Tibial artery (tissue), 4 donors: ENCODE results near the gene RNF126.

Experiments
- DNase-seq, 2 donors: peaks; one replicate each; pipeline ENCODE4 v3.0.0-alpha.2; 2019
- H3K27ac ChIP-seq, 2 donors: fragments of 200-600 bp; sonication (generic) in 1 of 2; 1 replicate in 1 of 2; 2 replicates in 1 of 2; pipeline ENCODE4 v1.5.1; 2018 to 2019; ENCODE audit warnings: mild to moderate bottlenecking in 1 of 2
- H3K27me3 ChIP-seq, 2 donors: fragments of 200-600 bp; sonication (generic) in 1 of 2; one replicate each; pipeline versions ENCODE4 v1.5.1 to v1.6.0; 2016 to 2019
- H3K36me3 ChIP-seq, 3 donors: fragments of 200-600 bp; sonication (generic) in 2 of 3; one replicate each; pipeline ENCODE4 v1.5.1; 2016 to 2019; ENCODE audit warnings: mild to moderate bottlenecking in 2 of 3
- H3K4me1 ChIP-seq, 4 donors: fragments of 200-600 bp; sonication (generic) in 2 of 4; 1 replicate in 3 of 4; 2 replicates in 1 of 4; pipeline ENCODE4 v1.5.1; 2016 to 2019
- H3K4me3 ChIP-seq, 2 donors: fragments of 200-600 bp; sonication (generic) in 1 of 2; 1 replicate in 1 of 2; 2 replicates in 1 of 2; pipeline ENCODE4 v1.5.1; 2018 to 2019; ENCODE audit warnings: mild to moderate bottlenecking in 2 of 2
- H3K9me3 ChIP-seq, 3 donors: fragments of 200-600 bp; sonication (generic) in 1 of 3; one replicate each; pipeline ENCODE4 v1.5.1; 2016 to 2019
- intact Hi-C: fragments of 100-400 bp; cut with DNase I; formaldehyde crosslinking; loops from one replicate; pipeline ENCODE4 v1.15.0; 2023; ENCODE audit warnings: low total_unique reads
- TF ChIP-seq, protein P1 (sequence below), 2 experiments: fragments of 200-600 bp in 1 of 2; fragments of 450-650 bp in 1 of 2; IDR thresholded peaks; one replicate each; pipeline ENCODE4 v1.5.1; 2017 to 2019; ENCODE audit warnings: antibody characterized with exemption in 2 of 2, mild to moderate bottlenecking in 1 of 2, moderate library complexity in 1 of 2

Gene RNF126

DNA sequence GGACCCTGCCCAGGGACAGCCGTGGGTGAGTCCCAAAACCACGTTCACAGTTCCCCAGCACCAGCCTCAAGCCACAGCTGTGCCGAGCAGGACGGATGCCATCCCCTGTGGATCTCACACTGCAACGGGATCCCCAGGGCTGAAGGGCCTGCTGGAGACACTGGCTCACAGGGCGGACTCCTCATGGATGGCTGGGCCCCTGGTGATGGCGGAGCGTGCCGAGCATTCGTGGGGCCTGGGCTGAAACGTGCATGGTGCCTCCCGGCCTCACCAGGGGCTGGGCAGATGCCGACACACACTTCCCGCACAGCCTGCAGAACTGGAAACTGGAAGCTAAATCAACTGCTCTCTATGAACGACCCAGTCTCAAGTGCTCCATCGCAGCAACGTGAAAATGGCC lies 9.6 kb downstream of the RNF126 start:
- no peak for DNase-seq
- no peaks in the 10 kb centered on the region for H3K27me3 ChIP-seq
- H3K36me3 ChIP-seq = peaks cover 21 to 72% (median 53%) of the 10 kb centered on the region in 3 donors
- TF ChIP-seq, protein P1, sequence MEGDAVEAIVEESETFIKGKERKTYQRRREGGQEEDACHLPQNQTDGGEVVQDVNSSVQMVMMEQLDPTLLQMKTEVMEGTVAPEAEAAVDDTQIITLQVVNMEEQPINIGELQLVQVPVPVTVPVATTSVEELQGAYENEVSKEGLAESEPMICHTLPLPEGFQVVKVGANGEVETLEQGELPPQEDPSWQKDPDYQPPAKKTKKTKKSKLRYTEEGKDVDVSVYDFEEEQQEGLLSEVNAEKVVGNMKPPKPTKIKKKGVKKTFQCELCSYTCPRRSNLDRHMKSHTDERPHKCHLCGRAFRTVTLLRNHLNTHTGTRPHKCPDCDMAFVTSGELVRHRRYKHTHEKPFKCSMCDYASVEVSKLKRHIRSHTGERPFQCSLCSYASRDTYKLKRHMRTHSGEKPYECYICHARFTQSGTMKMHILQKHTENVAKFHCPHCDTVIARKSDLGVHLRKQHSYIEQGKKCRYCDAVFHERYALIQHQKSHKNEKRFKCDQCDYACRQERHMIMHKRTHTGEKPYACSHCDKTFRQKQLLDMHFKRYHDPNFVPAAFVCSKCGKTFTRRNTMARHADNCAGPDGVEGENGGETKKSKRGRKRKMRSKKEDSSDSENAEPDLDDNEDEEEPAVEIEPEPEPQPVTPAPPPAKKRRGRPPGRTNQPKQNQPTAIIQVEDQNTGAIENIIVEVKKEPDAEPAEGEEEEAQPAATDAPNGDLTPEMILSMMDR (IDR thresholded peaks at IDR 0.05) = no peak
- no peaks in the 10 kb centered on the region for H3K9me3 ChIP-seq
- no peak overlapping the region for H3K4me3 ChIP-seq
- intact Hi-C loops = no loop called here
- H3K27ac ChIP-seq = no peak overlapping the region
- peaks cover 0 to 18% (median 11%) of the 10 kb centered on the region in 4 donors for H3K4me1 ChIP-seq

DNA sequence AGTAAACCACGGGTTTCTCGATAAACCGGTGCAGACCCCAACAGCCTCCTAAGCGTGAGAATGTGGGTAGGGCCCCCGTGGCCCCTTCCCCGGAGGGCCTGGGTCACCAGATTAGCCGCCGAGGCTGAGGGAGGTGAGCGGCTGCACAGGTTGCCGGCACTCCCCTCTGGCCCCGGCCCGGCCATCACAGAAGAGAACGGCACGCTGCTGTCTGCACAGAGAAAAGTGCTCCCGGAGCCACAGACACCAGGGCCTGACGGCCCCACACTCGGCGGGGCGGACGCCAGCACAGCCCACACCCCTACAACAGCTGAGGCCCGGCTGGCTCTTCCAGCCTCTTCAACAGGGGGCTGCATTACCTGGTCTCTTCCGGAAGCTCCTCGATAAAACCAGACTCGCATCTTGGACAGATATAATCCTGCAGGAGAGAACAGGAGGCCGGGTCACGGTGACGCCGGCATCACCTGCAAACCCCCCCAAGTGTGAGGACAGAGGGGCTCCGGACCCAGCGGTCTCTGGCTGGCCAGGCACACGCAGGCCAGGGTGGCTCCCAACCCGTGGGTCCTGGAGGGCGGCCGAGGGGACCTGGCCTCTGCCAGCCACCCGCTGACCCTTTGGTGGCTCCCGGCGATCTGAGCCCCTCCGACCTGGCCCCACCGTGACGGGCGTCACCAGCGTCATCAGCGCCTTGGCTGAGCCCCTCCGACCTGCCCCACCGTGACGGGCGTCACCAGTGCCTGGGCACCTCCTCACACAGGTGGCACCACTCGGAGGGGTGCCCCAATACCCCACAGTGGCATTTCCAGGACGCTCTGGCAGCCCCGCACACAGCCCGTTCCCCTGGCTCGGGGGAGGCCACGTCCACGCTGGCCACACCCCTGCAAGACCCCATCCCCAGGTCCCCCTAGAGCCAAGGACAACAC lies 10.3 kb downstream of the RNF126 start:
- intact Hi-C loops = no loop called here

DNA sequence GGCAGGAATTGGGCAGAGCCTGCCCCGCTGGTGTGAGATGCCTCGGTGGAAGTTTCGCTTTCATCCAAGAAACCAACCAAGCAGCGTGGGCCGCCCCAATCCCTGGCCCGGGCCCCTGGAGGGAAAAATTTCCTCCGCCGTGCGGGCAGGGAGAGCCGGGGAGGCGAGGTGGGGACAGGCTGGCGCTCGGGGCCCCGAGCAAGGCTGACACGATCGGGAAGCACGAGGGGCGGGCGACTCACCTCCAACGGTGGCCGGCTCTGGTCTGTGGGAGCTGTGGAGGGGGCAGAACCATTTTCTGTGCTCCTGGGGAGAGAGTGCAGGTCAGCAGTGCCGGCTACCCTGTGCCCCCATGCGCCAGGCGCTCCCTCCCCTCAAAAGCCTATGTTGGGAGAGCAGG lies 11.0 kb downstream of the RNF126 start:
- Histone ChIP-seq H3K4me1 (peaks cover 0 to 4% (median under 1%) of the 10 kb centered on the region in 4 donors), H3K36me3 (peaks cover 34 to 80% (median 68%) of the 10 kb centered on the region in 3 donors), H3K9me3 (no peaks in the 10 kb centered on the region), H3K27ac (no peak overlapping the region), H3K27me3 (no peaks in the 10 kb centered on the region), H3K4me3 (no peak overlapping the region)
- TF ChIP-seq, protein P1 (IDR thresholded peaks at IDR 0.05) = no peak
- intact Hi-C loops = no loop called here
- DNase-seq = no peak

More for the DNA sequence above, 10.3 kb downstream of the RNF126 start:
- Histone ChIP-seq H3K36me3 (peaks cover 27 to 79% (median 60%) of the 10 kb centered on the region in 3 donors), H3K27ac (no peak overlapping the region), H3K9me3 (no peaks in the 10 kb centered on the region), H3K4me3 (no peak overlapping the region), H3K27me3 (no peaks in the 10 kb centered on the region), H3K4me1 (peaks cover 0 to 11% (median 4%) of the 10 kb centered on the region in 4 donors)
- no peak for DNase-seq
- TF ChIP-seq, protein P1 (IDR thresholded peaks at IDR 0.05) = no peak

DNA sequence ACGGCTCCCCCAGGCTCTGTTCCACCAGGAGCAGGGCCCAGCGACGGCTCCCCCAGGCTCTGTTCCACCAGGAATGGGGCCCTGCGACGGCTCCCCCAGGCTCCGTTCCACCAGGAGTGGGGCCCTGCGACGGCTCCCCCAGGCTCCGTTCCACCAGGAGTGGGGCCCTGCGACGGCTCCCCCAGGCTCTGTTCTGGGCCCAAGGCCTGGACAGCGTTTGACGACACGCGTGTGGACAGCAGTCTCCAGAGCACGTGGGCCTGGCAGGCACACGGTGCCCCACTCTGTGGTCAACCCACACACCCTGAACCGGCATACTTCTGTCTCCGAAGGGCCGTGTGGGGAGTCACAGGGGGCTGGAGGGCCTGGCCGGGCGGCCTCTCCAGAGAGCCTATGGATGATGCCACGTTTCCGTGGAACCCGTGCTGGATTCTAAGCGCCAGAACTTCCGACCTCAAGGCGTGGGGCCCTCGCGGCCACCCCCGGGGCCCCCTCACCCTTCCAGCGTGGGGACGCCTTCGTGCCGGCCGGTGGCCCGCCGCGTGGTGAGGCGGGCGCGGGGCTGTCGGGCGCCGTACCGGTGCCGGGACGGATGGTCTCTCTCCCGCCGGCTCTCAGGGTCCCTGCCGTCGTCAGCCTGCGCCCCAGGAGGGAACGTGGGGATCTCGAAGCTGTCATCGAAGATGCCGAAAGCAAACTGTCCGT lies 11.7 kb downstream of the RNF126 start:
- no peak for DNase-seq
- intact Hi-C loops = no loop called here
- H3K27ac ChIP-seq = no peak overlapping the region
- no peaks in the 10 kb centered on the region for H3K9me3 ChIP-seq
- TF ChIP-seq, protein P1 (IDR thresholded peaks at IDR 0.05) = no peak
- no peaks in the 10 kb centered on the region for H3K27me3 ChIP-seq
- H3K4me1 ChIP-seq = no peaks in the 10 kb centered on the region
- no peak overlapping the region for H3K4me3 ChIP-seq
- peaks cover 40 to 85% (median 75%) of the 10 kb centered on the region in 3 donors for H3K36me3 ChIP-seq

DNA sequence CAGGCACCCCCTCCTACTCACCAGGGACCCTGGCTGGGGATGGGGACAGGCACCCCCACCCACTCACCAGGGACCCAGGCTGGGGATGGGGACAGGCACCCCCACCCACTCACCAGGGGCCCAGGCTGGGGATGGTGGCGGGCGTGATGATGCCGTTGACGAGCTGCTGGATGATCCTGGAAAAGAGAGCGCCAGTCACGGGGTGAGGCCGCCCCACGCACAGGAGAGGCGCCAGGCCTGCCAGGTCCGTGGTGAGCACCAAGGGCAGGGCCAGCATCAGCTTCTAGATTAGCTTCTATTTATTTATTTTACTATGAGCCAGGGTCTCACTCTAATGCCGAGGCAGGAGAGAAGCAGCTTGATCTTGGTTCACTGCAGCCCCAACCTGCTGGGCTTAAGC lies 12.9 kb downstream of the RNF126 start:
- no peak overlapping the region for H3K27ac ChIP-seq
- intact Hi-C loops = no loop called here
- H3K9me3 ChIP-seq = no peaks in the 10 kb centered on the region
- H3K36me3 ChIP-seq = peaks cover 40 to 91% (median 82%) of the 10 kb centered on the region in 3 donors
- no peaks in the 10 kb centered on the region for H3K4me1 ChIP-seq
- H3K4me3 ChIP-seq = no peak overlapping the region
- TF ChIP-seq, protein P1 (IDR thresholded peaks at IDR 0.05) = no peak
- DNase-seq = no peak
- no peaks in the 10 kb centered on the region for H3K27me3 ChIP-seq
